Heart left ventricle (tissue), 16 donors: Measurements from ENCODE around the gene CSTB. TPM values are rescaled to one million over a fixed set of nuclear protein-coding genes. Genes with fewer than 3 reads are reported as not detected.

Experiments
- ATAC-seq, 4 donors: fragments of 200-7000 bp; cut with Tn5 transposase; one replicate each; pipeline ENCODE4 v1.9.1; 2020 to 2022; ENCODE audit warnings: moderate library complexity in 4 of 4, mild to moderate bottlenecking in 3 of 4, moderate number of reproducible peaks in 1 of 4
- DNase-seq, 5 donors: peaks; one replicate each; pipeline ENCODE4 v3.0.0-alpha.2; 2020
- H3K27ac ChIP-seq, 12 donors: fragments of 200-600 bp; sonication (generic) in 4 of 12; one replicate each; pipeline versions ENCODE4 v1.5.0 to v1.8.0; 2016 to 2022; ENCODE audit warnings: mild to moderate bottlenecking in 2 of 12
- H3K27me3 ChIP-seq, 9 donors: fragments of 200-600 bp; sonication (generic) in 2 of 9; one replicate each; pipeline versions ENCODE4 v1.5.1 to v1.8.0; 2016 to 2022; ENCODE audit warnings: mild to moderate bottlenecking in 3 of 9
- H3K36me3 ChIP-seq, 9 donors: fragments of 200-600 bp; sonication (generic) in 2 of 9; one replicate each; pipeline versions ENCODE4 v1.5.0 to v1.8.0; 2018 to 2022; ENCODE audit warnings: mild to moderate bottlenecking in 2 of 9
- H3K4me1 ChIP-seq, 12 donors: fragments of 200-600 bp; sonication (generic) in 4 of 12; one replicate each; pipeline versions ENCODE4 v1.5.0 to v1.8.0; 2016 to 2022; ENCODE audit warnings: mild to moderate bottlenecking in 3 of 12
- H3K4me3 ChIP-seq, 12 donors: fragments of 200-600 bp; sonication (generic) in 4 of 12; one replicate each; pipeline versions ENCODE4 v1.5.0 to v1.8.0; 2017 to 2022; ENCODE audit warnings: mild to moderate bottlenecking in 9 of 12, moderate library complexity in 4 of 12
- H3K9me3 ChIP-seq, 12 donors: fragments of 200-600 bp; sonication (generic) in 4 of 12; one replicate each; pipeline versions ENCODE4 v1.5.0 to v1.8.0; 2016 to 2022; ENCODE audit warnings: mild to moderate bottlenecking in 1 of 12
- CTCF ChIP-seq, 12 donors: fragments of 200-600 bp; sonication (generic) in 4 of 12; IDR thresholded peaks; one replicate each; pipeline versions ENCODE4 v1.5.0 to v1.8.0; 2018 to 2022; ENCODE audit warnings: antibody characterized with exemption in 12 of 12, mild to moderate bottlenecking in 5 of 12
- POLR2A ChIP-seq, 2 donors: fragments of 450-650 bp; IDR thresholded peaks; one replicate each; pipeline ENCODE4 v1.6.1; 2017; ENCODE audit warnings: antibody characterized with exemption in 2 of 2, mild to moderate bottlenecking in 2 of 2, moderate library complexity in 2 of 2
- WGBS, 4 donors: extraction: QIAGEN DNeasy Blood & Tissue Kit in 2 of 4; methylation state at CpG; one replicate each; pipeline versions ENCODE4 v1.1.5 to v1.1.7; 2013 to 2018; 5-methylcytosine and 5-hydroxymethylcytosine counted together
- intact Hi-C, 10 donors: fragments of 100-400 bp; cut with DNase I; formaldehyde crosslinking; loops; one replicate each; pipeline versions ENCODE4 v1.11.1 to v1.14.2; 2022
- polyA plus RNA-seq, 2 donors: library from polyadenylated mRNA; stranded (reverse); fragments of 200-250 nt; gene quantifications; one replicate each; pipeline ENCODE4 v1.2.3, GENCODE V29; 2013
- total RNA-seq, 9 donors: library from RNA; depleted of rRNA in 2 of 9; stranded (reverse); fragments of >200 nt in 2 of 9; fragmentation: NEBNext Ultra II Directional in 3 of 9; extraction: Animal tissue kit (Norgen Biotek cat#: 25700) in 3 of 9; gene quantifications; one replicate each; pipeline versions ENCODE4 v1.1.0 to v1.2.4, GENCODE V29; 2016 to 2023
- donor health status: ischemic (EF 13 %, LVEDD 7.1; RV severe dilation, severe dysfunction).
- donor health status: healthy with polysubstance abuse.
- donor health status: DM: no; HTN: yes; CAD: no.
- donor health status: DM: no; HTN: no; CAD: no.
- donor health status: ischemic (EF 25% LVEDD 6.9; RV normal size, moderate dysfunction).
- donor health status: ischemic (EF 25% LVEDD 5.7; RV mildly dilated, moderate dysfunction).
- donor health status: healthy.
- donor health status: DM: yes; HTN: yes; CAD: no.
- donor health status: ischemic (EF 35%, LVEDD 5.7; RV mildly dilated, moderate dysfunction).
- donor health status: nonischemic (EF 11% LVEDD 7.7; RV severe dilation, severe dysfunction).
- donor health status: DM: yes; HTN: yes; CAD: no.
- donor health status: PGD.
- donor health status: ischemic (EF 29% LVEDD 5.4; RV normal size, mild dysfunction).
- donor health status: nonischemic (EF 23%, LVEDD 6.1; RV moderate dilation, normal function).

CSTB gene
- total and polyA plus RNA-seq, 11 donors = 7.8 to 77.0 (median 36.1) TPM

DNA sequence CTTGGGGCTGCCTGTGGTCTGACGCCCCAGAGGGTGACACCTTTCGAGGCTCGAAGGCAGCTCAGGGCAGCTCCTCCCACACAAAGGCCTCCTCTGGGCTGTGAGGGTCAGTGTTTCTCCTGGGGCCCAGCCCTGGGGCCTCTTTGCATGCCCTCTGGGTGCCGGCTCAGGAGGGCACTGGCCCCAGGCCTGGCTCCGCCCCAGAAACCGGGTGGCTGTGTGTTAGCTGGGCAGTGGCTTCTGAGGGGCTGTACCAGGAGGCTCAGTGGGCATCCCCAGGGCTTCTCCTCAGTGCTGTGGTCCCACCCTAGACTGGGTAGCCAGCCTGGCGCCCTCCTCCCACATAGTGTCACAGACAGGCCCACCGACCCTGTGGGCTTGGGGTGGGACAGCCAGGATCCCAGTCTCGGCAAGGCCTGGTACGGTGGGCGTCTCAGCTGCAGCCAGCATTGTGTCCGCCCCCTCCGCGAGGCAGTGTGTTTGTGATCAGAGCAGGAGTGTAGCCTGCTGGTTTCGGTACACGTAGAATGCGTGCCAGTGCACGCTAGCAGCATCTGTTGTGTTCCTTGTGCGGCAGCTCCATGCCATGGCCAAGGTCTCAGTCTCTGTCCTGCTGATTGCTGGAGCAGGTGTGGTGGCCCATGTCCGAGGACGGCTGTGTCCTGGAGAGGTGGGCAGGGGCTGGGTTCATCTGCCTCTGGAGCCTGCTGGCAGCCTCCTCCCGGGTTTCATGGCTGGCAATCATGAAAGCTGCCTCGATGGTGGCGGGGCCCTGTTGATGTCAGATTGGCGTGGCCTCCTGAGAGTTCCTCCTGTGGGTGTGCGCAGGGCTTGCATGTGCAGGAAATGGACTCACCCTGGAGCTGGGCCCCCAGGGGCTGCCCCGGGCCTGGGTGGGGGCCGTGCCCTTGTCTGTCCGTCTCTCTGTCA, 41.3 kb upstream of the CSTB start:
- intact Hi-C loops = loop anchor here in 3 of 10 donors (10.0 kb wide), 3 partner anchors 67 to 487 kb away; partner anchors contain the start of gene PFKL (in 1 of the 3)
- H3K4me3 ChIP-seq = no peak overlapping the region
- H3K9me3 ChIP-seq = peaks cover 0 to 9% (median 2%) of the 10 kb centered on the region in 12 donors
- H3K27ac ChIP-seq = peak overlapping the region in 1 of 12 donors; percentile 58
- ATAC-seq (peak in 1 of 4 donors; percentile 33), DNase-seq (peak in 2 of 5 donors; percentile 25 to 62)
- H3K36me3 ChIP-seq = no peaks in the 10 kb centered on the region
- TF ChIP-seq POLR2A (IDR thresholded peaks at IDR 0.05) = no peak
- TF ChIP-seq CTCF (IDR thresholded peaks at IDR 0.05) = no peak
- no peaks in the 10 kb centered on the region for H3K27me3 ChIP-seq
- 81 to 94% (median 91%) methylated on average over 12 to 29 of the region's 29 CpGs for WGBS, 4 donors
- peaks cover 0 to 39% (median 0%) of the 10 kb centered on the region in 12 donors for H3K4me1 ChIP-seq

- H3K4me3 ChIP-seq = no peak overlapping the region
- H3K4me1 ChIP-seq = peaks cover 0 to 47% (median 0%) of the 10 kb centered on the region in 12 donors
- H3K27ac ChIP-seq = no peak overlapping the region
- ATAC-seq (no peak), DNase-seq (peak in 3 of 5 donors; percentile 11 to 52 (median 23))
- 80 to 95% (median 84%) methylated on average over 6 to 14 of the region's 14 CpGs for WGBS, 4 donors
- no peaks in the 10 kb centered on the region for H3K36me3 ChIP-seq
- peaks cover 0 to 9% (median 2%) of the 10 kb centered on the region in 12 donors for H3K9me3 ChIP-seq
- TF ChIP-seq CTCF (IDR thresholded peaks at IDR 0.05) (no peak), POLR2A (IDR thresholded peaks at IDR 0.05) (no peak)
- intact Hi-C loops = loop anchor here in 3 of 10 donors (10.0 kb wide), 3 partner anchors 68 to 488 kb away; partner anchors contain the start of gene PFKL (in 1 of the 3)
- H3K27me3 ChIP-seq = no peaks in the 10 kb centered on the region
Measured at GRCh38 chr21:43816611-43817071, 40.5 kb upstream of the CSTB start.

GRCh38 chr21:43815991-43816390, 39.9 kb upstream of the CSTB start:
- H3K27me3 ChIP-seq = no peaks in the 10 kb centered on the region
- H3K9me3 ChIP-seq = peaks cover 0 to 9% (median 2%) of the 10 kb centered on the region in 12 donors
- no peak overlapping the region for H3K27ac ChIP-seq
- no peaks in the 10 kb centered on the region for H3K36me3 ChIP-seq
- ATAC-seq (no peak), DNase-seq (peak in 2 of 5 donors; percentile 24 to 56)
- H3K4me1 ChIP-seq = peaks cover 0 to 53% (median 4%) of the 10 kb centered on the region in 12 donors
- 89 to 95% (median 91%) methylated on average over 14 to 15 of the region's 15 CpGs for WGBS, 4 donors
- H3K4me3 ChIP-seq = no peak overlapping the region
- no peak for TF ChIP-seq CTCF (IDR thresholded peaks at IDR 0.05)
- TF ChIP-seq POLR2A (IDR thresholded peaks at IDR 0.05) = no peak
- intact Hi-C loops = loop anchor here in 3 of 10 donors (10.0 kb wide), 3 partner anchors 69 to 489 kb away; partner anchors contain the start of gene PFKL (in 1 of the 3)
